ENCODE measurements around the gene BOLA2. TPM values are rescaled to one million over a fixed set of nuclear protein-coding genes. Genes with fewer than 3 reads are reported as not detected.
A peak's percentile ranks its signal among the peaks of the same experiment; 100 is the strongest.
"Not testable (repeated sequence)": the region's sequence is repeated elsewhere in the genome, so short reads cannot be mapped to it uniquely, and the experiment has no call there.

BOLA2 gene
- 23.0 and 23.5 TPM in 2 replicates for total RNA-seq (ENCODE audit: low replicate concordance)

DNA sequence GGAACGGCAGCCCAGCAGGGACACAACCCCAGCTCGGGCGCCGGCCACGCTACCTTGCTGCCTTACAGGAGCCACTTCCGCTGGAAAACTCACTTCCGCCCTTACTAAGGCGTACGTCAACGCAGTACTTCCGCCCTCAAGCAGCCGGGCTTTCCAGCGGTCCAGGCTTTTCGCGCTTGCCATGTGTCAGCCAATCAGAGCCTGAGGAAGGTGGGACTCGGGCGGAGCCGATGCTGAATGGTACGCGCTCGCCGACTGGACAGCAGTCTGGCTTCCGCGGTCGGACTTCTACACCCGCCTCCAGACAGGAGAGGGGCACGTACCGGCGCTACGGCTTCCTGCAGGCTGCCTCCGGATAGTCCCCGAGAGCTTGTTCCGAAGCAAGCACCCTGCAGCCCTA is at the start of gene BOLA2, which contains the start of gene SLX1B:
Gene BOLA2 (minus strand): TSS at position 83 of the 400 bp plus-strand sequence. CDS start 98 bp downstream, outside the sequence.
Gene SLX1B (plus strand): TSS at position 265 of the 400 bp plus-strand sequence.
- H3K4me3 ChIP-seq (ENCODE audit: low read depth, low read length); DNase-seq (ENCODE audit: low read depth): not testable (repeated sequence)

DNA sequence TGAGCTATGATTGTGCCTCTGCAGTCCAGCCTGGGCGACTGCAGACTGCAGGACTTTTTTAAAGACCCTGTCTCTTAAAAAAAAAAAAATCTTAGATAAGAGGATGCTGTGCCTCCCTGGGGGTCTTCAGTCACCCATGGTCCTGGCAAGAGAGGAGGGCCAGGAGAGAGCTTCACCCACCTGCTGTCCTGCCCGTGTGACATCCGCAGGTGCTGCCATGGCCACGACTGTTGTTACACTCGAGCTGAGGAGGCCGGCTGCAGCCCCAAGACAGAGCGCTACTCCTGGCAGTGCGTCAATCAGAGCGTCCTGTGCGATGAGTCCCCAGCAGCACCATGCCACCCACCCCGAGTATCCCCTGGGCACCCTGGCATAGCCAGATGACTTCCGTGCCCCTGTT is 28.1 kb upstream of the BOLA2 start:
- DNase-seq (ENCODE audit: low read depth); H3K4me3 ChIP-seq (ENCODE audit: low read depth, low read length): not testable (repeated sequence)

DNA sequence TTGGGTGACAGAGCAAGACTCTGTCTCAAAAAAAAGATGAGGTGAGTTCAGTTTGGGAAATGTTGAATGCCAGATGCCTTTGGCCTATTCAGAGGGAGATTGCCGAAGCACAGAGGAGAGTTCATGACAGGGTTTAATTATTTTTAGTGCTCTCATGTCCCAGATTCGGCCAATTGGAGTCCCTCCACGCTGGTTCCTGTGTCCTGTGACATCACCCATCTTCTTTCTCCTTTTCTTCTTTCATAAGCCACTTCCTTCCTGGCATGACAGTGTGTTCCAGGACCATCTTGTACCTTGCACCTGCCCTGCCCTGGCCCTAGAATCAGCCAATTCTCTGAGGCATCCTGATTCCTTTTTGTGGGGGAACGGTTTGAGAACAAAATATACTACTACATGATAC is 17.9 kb upstream of the BOLA2 start:
- not testable (repeated sequence) for DNase-seq (ENCODE audit: low read depth); H3K4me3 ChIP-seq (ENCODE audit: low read depth, low read length)

DNA sequence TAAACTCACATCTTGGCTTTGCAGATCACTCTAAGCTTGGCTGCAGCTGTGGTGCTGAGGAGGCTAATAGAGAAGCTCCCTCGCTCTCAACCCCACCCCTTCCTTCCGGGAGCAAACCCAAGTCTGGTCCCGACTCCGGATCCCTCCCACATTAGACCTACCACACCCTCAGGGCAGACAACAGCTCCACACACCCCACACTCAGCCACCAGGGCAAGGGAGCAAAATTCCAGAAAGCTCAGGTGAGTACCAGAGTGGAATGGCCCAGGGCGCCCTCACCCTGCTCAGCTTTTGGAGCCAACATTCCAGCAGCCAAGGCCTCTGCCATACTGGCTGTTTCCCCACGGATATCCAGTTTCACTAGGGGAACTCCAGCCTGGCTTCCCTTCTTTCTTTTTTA is 15.5 kb upstream of the BOLA2 start:
- H3K4me3 ChIP-seq (ENCODE audit: low read depth, low read length): peak overlapping the region; percentile 33
- TF ChIP-seq, protein P1, sequence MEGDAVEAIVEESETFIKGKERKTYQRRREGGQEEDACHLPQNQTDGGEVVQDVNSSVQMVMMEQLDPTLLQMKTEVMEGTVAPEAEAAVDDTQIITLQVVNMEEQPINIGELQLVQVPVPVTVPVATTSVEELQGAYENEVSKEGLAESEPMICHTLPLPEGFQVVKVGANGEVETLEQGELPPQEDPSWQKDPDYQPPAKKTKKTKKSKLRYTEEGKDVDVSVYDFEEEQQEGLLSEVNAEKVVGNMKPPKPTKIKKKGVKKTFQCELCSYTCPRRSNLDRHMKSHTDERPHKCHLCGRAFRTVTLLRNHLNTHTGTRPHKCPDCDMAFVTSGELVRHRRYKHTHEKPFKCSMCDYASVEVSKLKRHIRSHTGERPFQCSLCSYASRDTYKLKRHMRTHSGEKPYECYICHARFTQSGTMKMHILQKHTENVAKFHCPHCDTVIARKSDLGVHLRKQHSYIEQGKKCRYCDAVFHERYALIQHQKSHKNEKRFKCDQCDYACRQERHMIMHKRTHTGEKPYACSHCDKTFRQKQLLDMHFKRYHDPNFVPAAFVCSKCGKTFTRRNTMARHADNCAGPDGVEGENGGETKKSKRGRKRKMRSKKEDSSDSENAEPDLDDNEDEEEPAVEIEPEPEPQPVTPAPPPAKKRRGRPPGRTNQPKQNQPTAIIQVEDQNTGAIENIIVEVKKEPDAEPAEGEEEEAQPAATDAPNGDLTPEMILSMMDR (IDR thresholded peaks at IDR 0.05; ENCODE audit: insufficient read depth, low read length): peak; percentile 3
- not testable (repeated sequence) for DNase-seq (ENCODE audit: low read depth)

DNA sequence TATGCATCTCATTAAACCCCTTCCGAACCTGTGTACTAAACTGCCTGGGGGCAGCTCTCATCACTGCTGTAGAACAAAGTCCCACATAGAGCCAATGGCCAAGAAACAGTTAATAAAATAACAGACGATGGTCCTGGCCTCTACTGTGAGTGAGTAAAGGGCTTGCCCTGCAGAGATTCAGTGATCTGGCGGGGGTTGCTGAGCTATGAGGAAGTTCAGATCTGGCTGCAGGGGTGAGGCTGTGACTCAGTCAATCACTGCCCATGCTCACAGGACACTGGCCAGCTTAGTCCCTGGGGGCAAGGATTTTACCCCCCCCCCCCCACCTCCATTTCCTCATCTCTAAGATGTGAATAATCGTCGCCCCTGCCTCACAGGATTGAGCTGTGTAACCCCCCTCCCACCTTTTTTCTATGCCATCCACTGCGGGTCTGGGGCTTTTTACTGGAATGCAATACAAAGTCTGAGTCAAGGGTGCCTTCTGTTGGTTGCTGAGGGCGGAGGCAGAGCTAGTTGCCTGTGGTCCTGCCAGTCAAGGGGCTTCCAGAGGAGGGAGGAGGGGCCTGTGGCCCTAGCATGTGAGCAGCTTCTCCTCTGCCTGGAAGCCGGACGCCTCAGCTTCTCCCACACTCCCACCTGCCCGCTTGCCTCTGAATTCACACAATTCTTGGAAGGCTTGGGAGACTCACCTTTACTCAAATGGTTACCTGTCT is 13.7 kb upstream of the BOLA2 start:
- not testable (repeated sequence) for H3K4me3 ChIP-seq (ENCODE audit: low read depth, low read length); DNase-seq (ENCODE audit: low read depth)

DNA sequence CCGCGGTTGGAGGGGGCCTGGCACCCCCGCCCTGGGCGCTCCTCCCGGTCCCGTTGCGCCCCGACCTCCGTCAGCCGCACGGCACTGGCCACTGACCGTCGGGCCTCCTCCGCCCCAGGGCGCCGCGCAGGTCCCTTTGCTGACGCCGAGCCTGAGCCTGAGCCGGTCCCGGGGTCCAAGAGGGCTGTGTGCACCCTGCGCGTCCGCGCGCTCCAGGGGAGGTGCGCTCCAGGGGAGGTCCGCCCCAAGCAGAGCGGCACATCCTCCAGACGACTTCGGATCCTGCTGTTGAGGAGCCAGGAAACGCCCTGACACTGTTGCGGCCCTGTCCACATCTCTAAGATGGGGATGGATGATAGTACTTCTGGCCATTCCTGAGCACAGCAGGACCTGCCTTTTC is 12.8 kb upstream of the BOLA2 start:
- not testable (repeated sequence) for DNase-seq (ENCODE audit: low read depth); H3K4me3 ChIP-seq (ENCODE audit: low read depth, low read length)

DNA sequence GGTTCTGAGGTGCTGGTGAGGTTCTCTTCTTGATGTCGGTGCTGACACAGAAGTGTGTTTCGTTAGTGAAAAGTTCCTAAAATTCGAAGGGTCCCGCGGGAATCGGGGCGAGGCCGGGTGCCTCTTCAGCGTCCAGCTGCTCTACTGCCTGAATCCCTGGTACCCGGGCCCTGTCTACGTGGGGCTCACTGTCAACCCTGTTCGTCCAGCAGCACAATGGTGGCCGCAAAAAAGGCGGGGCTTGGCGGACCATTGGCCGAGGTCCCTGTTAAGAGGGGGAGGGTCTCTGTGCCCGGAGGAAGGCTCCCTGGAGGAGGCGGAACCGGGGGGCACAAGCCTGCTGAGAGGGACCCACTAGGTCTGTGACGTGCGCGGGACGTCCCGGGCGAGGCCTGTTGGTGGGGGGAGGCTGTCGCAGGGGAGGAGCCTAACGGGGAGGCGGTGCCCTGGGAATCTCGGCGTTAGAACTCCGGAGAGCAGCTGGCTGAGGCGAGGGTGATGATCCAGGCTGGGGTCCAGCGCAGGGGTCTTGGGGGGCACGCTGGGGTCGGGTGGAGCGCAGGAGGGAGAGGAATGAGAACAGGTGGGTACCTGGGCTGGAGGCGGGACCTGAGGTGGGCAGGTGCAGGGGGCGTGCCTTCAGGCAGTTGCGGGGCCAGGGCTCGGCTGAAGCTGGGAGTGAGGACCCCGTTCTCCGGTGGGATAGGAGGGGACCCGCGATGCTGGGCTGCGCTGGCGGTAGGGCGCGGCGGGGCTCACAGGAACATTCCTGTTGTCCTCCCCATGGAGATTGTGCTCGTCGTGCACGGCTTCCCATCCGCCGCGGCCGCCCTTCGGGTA is 12.1 kb upstream of the BOLA2 start:
- not testable (repeated sequence) for DNase-seq (ENCODE audit: low read depth); H3K4me3 ChIP-seq (ENCODE audit: low read depth, low read length)

DNA sequence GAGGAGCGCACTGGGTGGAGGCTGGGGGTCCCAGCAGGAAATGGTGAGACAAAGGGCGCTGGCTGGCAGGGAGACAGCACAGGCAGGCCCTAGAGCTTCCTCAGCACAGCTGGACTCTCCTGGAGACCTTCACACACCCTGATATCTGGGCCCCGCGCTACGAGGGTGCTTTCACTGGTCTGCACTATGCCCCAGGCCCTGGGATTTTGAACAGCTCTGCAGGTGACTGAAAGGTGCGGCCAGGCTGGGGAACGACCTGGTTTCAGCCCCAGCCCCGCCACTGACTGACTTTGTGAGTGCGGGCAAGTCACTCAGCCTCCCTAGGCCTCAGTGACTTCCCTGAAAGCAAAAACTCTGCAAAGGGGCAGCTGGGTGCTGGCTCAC is 6.5 kb upstream of the BOLA2 start:
- DNase-seq (ENCODE audit: low read depth); H3K4me3 ChIP-seq (ENCODE audit: low read depth, low read length): not testable (repeated sequence)

DNA sequence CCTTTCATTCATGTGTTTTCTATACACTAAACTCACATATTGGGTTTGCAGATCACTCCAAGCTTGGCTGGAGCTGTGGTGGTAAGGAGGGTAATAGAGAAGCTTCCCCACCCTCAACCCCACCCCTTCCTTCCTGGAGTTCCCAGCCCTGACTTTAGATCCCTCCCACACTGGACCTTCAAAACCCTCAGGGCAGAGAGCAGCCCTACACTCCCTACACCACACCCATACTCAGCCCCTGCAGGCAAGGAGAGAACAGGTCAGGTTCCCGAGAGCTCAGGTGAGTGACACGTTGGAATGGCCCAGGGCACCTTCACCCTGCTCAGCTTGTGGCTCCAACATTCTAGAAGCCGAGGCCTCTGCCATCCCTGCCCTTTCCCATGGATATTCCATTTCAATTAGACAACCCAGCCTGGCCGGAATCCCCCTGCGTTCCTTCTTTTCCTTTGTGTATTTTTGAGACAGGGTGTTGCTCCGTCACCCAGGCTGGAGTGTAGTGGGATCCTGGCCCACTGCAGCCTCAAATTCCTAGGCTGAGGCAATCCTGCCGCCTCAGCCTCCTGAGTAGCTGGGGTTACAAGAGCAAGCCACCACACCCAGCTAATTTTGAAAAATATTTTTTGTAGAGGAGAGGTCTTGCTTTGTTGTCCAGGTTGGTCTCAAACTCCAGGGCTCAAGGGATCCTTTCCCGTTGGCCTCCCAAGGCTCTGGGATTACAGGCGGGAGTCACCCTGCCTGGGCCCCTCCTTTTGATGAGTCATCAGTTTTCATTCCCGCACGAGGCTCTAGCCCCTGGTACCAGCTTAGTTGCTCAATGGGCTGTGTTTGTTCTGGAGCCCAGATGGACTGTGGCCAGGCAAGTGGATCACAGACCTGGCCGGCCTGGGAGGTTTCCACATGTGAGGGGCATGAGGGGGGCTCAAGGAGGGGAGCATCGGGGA is 5.8 kb upstream of the BOLA2 start, which contains the start of gene SULT1A4:
Gene SULT1A4 (plus strand): TSS at position 208 of the 941 bp plus-strand sequence. CDS start 1,473 bp downstream, outside the sequence.
- not testable (repeated sequence) for DNase-seq (ENCODE audit: low read depth); H3K4me3 ChIP-seq (ENCODE audit: low read depth, low read length)

DNA sequence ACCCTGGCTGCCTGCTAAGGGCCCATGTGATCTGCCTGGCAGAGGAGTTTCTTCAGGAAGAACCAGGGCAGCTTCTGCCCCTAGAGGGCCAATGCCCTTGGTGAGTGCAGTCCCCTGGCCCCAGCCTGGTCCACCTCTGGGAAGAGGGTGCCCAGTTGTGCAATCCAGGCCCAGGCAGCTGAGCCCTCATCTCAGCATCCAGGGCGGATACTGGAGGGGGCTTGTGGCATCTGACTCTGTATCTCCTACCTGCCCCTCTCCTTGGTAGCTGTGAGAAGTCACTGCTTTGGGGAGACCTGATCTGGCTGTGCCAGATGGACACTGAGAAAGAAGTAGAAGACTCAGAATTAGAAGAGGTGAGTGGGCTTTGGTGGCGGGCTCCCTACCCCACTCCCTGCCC is 3.5 kb upstream of the BOLA2 start:
- H3K4me3 ChIP-seq (ENCODE audit: low read depth, low read length); DNase-seq (ENCODE audit: low read depth): not testable (repeated sequence)

DNA sequence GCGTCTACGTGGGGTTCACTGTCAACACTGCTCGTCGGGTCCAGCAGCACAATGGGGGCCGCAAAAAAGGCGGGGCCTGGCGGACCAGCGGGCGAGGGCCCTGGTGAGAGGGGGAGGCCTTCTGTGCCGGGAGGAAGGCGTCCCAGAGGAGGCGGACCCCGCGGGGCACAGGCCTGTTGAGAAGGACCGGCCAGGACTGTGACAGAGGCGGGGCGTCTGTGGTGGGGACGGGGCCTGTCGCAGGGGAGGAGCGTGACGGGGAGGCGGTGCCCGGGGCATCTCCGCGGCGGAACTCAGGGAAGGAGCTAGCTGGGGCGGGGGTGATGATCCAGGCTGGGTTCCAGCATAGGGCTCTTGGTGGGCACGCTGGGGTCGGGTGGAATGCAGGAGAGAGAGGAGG is 677 bp upstream of the BOLA2 start:
- not testable (repeated sequence) for H3K4me3 ChIP-seq (ENCODE audit: low read depth, low read length); DNase-seq (ENCODE audit: low read depth)

DNA sequence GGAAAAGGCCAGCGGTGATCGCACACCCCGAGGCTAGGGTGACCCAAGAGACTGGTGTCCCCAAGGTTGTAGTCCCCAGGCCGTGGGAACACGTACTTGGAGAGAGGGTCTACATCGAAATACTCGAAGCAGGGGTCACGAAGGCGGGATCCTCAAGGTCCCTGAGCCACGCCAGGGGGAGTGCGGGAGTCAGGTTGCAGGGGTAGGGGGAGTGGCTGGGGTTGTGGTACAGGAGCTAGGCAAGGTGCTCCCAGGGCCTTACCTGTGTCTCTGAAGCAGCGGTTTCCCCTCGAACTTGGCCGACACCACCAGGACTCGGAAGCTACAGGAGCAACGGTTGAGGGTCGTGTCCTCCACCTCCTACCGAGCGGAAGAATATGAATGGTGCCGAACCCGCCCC is 397 bp downstream of the BOLA2 start:
- not testable (repeated sequence) for DNase-seq (ENCODE audit: low read depth)

DNA sequence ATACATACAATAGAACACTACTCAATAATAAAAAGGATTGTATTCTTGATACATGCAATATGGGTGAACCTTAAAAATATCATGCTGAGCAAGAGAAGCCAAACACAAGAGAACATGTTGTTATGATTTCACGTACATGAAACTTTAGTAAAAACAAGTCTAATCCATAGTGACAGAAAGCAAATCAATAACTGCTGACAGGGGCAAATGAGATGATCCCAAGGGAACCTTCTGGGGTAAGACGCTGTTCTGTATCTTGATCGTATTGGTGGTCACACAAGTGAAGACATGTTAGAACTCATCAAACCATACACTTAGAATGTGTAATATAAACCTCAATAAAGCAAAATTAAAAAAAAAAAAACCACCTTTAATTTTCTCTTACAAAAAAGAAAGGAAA is 28.8 kb downstream of the BOLA2 start:
- not testable (repeated sequence) for DNase-seq (ENCODE audit: low read depth); H3K4me3 ChIP-seq (ENCODE audit: low read depth, low read length)

More for the DNA sequence above, 397 bp downstream of the BOLA2 start:
- H3K4me3 ChIP-seq (ENCODE audit: low read depth, low read length): not testable (repeated sequence)

DNA sequence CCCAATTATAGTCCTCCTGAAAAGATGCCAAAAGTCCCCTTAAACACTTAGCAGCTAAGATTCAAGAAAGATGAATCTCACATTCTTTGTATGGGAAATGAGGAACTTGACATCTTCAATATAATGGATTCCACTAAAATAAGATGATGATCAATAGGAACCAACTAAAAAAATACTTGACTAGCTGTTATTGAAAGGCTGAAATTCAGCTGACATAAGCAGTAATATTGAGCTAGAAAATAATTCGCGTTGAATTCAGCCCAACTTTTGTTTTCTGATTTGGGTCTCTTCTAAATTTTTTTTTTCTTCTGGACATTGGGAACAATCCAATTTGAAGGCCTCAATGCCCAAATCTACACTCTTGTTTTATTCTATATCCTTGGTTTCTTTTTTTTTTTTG is 30.6 kb downstream of the BOLA2 start:
- H3K4me3 ChIP-seq (ENCODE audit: low read depth, low read length); DNase-seq (ENCODE audit: low read depth): not testable (repeated sequence)

DNA sequence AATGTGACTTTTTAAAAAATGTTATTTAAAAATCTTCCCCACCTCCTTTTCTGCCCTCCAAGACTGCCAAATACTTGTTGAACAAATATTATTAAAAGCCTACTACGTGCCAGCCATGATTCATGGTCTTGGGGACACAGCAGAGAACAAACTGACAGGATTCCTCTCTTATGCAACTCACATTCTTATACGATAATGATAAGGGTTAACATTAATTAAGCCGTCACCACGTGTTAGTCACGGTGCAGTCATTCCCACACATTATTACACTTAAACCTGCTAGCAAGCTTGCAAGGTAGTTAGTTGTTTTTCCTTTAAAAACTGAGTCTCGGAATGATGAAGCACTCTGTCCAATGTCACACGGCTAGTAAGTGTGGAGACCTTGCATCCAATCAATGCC is 48.9 kb downstream of the BOLA2 start:
- peak; percentile 77 for DNase-seq (ENCODE audit: low read depth)
- H3K4me3 ChIP-seq (ENCODE audit: low read depth, low read length): not testable (repeated sequence)
